HG03135 (cell line): ENCODE measurements around the gene PDCD2L.
"Not testable (repeated sequence)": the region's sequence is repeated elsewhere in the genome, so short reads cannot be mapped to it uniquely, and the experiment has no call there.

Experiments used
- ATAC-seq: cut with Tn5 transposase; IDR thresholded peaks from one replicate; pipeline ENCODE4 v1.9.1; 2021; ENCODE audit warnings: mild to moderate bottlenecking, moderate library complexity; ENCODE audit not compliant: unreplicated experiment

The PDCD2L gene, protein sequence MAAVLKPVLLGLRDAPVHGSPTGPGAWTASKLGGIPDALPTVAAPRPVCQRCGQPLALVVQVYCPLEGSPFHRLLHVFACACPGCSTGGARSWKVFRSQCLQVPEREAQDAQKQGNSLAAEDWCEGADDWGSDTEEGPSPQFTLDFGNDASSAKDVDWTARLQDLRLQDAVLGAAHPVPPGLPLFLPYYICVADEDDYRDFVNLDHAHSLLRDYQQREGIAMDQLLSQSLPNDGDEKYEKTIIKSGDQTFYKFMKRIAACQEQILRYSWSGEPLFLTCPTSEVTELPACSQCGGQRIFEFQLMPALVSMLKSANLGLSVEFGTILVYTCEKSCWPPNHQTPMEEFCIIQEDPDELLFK

DNA sequence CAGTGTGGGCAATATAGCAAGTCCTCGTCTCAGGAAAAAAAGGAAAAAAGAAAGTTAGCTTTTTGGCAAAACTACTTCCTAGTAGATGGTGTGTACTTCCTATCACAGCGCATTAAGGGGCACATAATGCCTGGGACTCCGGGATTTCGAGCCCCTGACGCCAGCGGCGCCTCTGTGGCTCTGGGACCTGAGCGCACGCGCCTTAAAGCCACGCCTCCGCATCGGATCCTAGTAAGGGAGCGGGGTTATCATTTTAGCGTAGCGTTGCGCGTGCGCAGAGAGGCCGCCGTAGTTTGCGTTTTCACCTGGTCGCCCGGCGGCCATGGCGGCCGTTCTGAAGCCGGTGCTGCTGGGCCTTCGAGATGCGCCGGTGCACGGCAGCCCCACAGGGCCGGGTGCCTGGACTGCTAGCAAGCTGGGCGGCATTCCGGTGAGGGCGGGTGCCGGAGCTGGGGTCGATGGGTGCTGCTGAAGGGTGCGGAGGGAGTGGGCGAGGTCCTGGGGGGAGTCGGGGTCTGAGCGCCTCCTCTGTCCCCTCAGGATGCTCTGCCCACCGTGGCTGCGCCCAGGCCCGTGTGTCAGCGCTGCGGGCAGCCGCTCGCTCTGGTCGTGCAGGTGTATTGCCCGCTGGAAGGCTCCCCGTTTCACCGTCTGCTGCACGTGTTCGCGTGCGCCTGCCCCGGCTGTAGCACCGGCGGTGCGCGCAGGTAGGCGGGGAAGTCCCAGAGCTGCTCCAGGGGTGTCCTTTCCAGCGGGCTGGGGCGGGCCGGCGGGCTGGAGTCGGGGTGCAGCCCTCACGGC, at the start of gene PDCD2L:
PDCD2L (plus strand) TSS at position 291 of the 801 bp plus-strand sequence; CDS start at position 323, 32 bp downstream.
- ATAC-seq: peak; percentile 81

DNA sequence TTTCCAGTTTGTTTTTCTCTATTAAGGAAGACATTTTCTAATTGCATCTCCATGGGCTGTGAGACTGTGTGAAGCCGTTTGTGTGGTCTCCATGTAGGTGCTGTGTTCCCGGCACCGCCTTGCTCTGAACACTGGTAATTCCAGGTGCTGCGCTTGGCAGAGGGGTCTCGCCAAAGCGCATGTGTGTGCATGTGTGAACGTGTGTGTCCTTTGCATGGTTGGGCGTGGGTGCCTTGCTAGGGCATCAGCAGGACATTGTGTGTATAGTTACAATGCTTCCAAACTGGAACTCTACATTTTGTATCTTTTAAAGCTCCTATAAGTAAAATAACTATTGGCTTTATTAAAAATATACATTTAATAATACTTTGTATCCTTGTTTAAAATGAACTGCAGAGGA, 49.0 kb upstream of the PDCD2L start:
- no peak for ATAC-seq

DNA sequence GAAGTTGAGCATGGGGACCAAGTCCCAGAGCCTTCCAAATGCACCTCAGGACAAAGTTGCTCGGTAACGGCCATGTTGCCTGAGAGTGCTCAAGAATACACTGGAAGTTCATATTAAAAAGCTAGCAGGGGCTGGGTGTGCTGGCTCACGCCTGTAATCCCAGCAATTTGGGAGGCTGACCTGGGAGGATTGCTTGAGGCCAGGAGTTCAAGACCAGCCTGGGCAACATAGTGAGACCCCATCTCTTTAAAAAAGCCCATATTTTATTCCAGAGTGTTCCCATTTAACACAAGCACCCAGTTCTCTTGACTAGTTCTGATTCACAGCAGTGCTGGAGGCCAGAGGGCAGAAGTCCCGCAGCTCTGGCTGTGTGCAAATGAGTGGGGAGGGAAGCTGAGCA, 47.3 kb upstream of the PDCD2L start:
- ATAC-seq: no peak

DNA sequence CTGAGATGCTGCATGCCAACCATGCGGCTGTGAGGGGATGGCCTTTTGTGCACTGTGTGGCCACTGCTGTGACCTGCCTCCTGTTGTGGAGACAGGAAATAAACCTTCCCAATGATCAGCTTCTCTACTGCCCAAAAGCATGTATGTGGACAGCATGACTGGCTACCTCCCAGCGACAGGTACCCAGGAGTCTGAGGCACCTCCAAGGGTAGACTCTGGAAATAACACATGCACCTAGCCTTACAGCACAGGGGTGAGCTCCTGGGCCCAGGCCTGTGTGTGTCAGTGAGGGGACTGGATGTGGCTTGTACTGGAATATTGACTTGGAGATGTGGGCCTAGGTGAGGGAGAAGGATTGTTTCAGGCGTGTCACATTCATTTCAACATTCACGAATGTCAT, 46.8 kb upstream of the PDCD2L start:
- ATAC-seq: no peak

GRCh38 chr19:34359140-34359953, 44.9 kb upstream of the PDCD2L start:
- ATAC-seq: peak; percentile 90

DNA sequence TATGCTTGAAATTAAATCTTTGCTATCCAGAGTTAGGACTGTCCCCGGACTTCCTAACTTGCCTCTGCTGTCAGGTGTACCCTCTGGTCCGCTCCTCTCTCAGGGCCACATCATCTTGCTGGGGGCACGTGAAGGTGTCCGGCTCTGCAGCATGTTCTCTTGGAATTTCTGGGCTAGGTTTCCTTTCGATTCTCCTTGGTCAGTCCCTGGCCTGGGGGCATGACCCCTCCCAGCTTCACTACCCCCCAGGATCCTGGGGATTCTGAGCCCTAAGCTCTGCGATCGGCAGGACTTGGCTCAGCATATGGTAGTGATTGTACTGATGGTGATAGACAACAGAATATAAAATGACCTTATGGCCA, 44.3 kb upstream of the PDCD2L start:
- no peak for ATAC-seq

DNA sequence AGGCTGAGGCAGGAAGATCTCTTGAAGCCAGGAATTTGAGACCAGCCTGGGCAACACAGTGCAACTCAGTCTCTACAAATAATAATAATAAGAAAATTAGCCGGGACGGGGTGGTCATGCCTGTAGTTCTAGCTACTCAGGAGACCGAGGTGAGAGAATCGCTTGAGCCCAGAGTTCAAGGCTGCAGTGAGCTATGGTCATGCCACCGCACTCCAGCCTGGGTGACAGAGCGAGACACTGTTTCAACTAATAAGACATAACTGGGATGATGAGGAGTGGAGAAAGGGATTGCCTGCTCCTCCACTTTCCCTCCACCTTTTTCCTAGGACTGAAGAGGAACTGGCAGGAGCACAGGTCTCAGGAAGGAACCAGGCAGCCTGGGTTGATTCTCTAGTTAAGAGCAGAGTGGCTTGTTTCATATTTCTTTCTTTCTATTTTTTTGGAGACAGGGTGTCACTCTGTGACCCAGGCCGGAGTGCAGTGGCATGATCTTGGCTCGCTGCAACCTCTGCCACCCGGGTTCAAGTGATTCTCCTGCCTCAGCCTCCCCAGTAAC, 43.8 kb upstream of the PDCD2L start:
- no peak for ATAC-seq

GRCh38 chr19:34362679-34363069, 41.5 kb upstream of the PDCD2L start:
- ATAC-seq: no peak

GRCh38 chr19:34363094-34363493, 41.1 kb upstream of the PDCD2L start:
- no peak for ATAC-seq

- ATAC-seq: no peak
Measured at GRCh38 chr19:34363930-34364329, 40.3 kb upstream of the PDCD2L start.

GRCh38 chr19:34364462-34364829, 39.8 kb upstream of the PDCD2L start:
- ATAC-seq: no peak

DNA sequence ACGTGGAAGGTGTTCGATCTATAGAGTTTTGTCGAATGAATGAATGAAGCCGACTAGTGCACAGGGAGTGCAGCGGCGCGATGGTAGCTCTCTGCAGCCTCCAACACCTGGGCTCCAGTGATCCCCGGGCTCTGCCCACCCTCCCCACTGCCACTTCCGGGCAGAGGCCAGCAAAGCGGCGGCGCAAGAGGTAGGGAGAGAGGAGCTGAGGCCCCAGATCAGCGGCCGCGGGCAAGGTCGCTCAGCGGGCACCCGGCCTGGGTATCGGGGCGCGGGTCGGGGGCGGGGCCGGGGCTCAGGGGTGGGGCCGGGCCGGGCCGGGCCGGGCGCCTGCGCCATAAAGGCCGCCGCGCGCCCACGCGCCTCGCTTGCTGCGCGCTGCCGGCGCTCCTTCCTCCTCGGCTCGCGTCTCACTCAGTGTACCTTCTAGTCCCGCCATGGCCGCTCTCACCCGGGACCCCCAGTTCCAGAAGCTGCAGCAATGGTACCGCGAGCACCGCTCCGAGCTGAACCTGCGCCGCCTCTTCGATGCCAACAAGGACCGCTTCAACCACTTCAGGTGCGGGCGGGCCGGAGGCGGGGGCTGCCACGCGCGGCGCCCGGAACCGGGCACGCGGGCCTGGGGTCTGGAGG, 39.3 kb upstream of the PDCD2L start, which contains the start of gene GPI:
GPI (plus strand) TSS at position 367 of the 633 bp plus-strand sequence; CDS start at position 438, 71 bp downstream.
- ATAC-seq: peak; percentile 67

DNA sequence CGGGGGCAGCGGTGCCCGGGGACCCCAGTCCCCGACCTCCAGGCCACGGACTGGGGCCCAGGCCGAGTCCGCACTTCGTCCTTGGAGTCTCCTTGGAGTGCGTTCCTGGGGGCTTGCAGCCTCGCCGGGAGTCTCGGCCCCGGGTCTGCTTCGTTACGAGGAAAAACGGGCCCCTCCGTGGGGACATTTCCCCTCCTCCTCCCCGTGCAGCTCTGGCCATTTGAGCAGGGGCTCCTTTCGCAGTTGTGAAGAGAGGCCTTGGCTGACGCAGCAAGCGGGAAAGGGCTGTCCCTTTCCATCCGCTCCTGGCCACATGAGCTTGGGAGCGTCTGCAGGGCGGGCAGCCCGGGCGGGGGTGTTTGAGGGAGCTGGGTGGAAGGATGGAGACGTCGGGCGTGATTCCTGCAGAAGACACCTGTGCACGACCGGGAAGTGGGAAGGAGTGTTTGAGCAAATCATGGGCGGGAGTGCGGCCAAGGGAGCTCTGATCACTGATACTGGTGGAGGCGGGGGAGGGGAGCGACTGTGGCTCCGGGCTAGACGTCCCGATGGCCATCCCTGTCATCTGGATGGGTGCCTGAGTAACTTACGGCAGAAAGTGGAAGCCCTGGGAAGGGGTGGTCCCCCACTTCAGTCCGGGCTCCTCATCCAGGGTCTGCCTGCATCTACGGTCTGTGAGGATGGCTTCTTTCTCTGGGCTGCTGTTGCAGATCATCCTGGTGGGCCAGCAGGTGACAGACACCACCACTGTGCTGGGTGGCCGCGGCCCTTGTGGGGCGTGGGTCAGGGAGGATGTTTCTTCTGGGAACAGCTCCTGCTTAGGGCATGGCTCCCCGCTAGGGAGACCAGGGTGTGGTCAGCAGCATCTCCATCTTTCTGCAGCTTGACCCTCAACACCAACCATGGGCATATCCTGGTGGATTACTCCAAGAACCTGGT, 38.5 kb upstream of the PDCD2L start:
- peak; percentile 11 for ATAC-seq

GRCh38 chr19:34366738-34367623, 37.2 kb upstream of the PDCD2L start:
- no peak for ATAC-seq

GRCh38 chr19:34367624-34367957, 36.6 kb upstream of the PDCD2L start:
- ATAC-seq: no peak

- ATAC-seq: no peak
Measured at GRCh38 chr19:34368338-34368737, 35.9 kb upstream of the PDCD2L start.

GRCh38 chr19:34369166-34369565, 35.0 kb upstream of the PDCD2L start:
- not testable (repeated sequence) for ATAC-seq

- no peak for ATAC-seq
Measured at GRCh38 chr19:34370117-34370516, 34.1 kb upstream of the PDCD2L start.

GRCh38 chr19:34370983-34371382, 33.2 kb upstream of the PDCD2L start:
- no peak for ATAC-seq
